H1 (cell line): ENCODE data around the gene GALNT12. TPM values are rescaled to one million over a fixed set of nuclear protein-coding genes. Genes with fewer than 3 reads are reported as not detected.

Experiments
- MAX ChIP-seq: IDR thresholded peaks from 2 replicates; pipeline ENCODE4 v1.6.1; 2012; ENCODE audit warnings: inconsistent platforms
- TCF12 ChIP-seq: IDR thresholded peaks from 2 replicates; pipeline ENCODE4 v1.6.1; 2011; ENCODE audit warnings: low read depth, mild to moderate bottlenecking, low read length
- USF2 ChIP-seq: IDR thresholded peaks from 2 replicates; pipeline ENCODE4 v1.6.1; 2011; ENCODE audit warnings: low read length, improper control_type of control experiment
- polyA plus RNA-seq, 7 experiments: library from polyadenylated mRNA; depleted of rRNA in 3 of 7; stranded (reverse) in 5 of 7; unstranded in 2 of 7; fragments of >200 nt in 5 of 7; fragments of 200-250 nt in 2 of 7; gene quantifications; 1 replicate in 5 of 7; 2 replicates in 1 of 7; 4 replicates in 1 of 7; pipeline versions ENCODE4 v1.2.1 to v1.2.3, GENCODE V29; 2011 to 2013; ENCODE audit warnings: missing spikeins in 2 of 7, mixed read lengths in 2 of 7
- total RNA-seq: library from RNA; stranded (reverse); fragmentation: NEBNext Ultra II Directional; extraction: Animal tissue kit (Norgen Biotek cat#: 25700); gene quantifications from 2 replicates; pipeline ENCODE4 v1.2.1, GENCODE V29; 2021

The GALNT12 gene
- total and polyA plus RNA-seq, 2 of the 8 experiments (the other 6 are each of a cell fraction or from before 2014, with no cell fraction given), result 16.2 to 19.6 TPM

GRCh38 chr9:98766586-98766985 is 40.9 kb upstream of the GALNT12 start (continued):
- TF ChIP-seq USF2, result no peak
- TF ChIP-seq TCF12, result no peak
- TF ChIP-seq MAX, result no peak
